BE2C (cell line): ENCODE results near the gene FHOD3.

Experiments used
- DNase-seq: peaks from one replicate; pipeline ENCODE4 v3.0.0-alpha.2; 2020
- H3K27me3 ChIP-seq: fragments of 250-450 bp; sonication (Bioruptor Pico); 2 replicates; pipeline ENCODE4 v1.5.1; 2020; ENCODE audit warnings: mild to moderate bottlenecking
- H3K36me3 ChIP-seq: fragments of 250-450 bp; sonication (Bioruptor Pico); 2 replicates; pipeline ENCODE4 v1.5.1; 2020; ENCODE audit warnings: mild to moderate bottlenecking
- H3K4me1 ChIP-seq: fragments of 250-450 bp; sonication (Bioruptor Pico); 2 replicates; pipeline ENCODE4 v1.5.1; 2020
- H3K4me3 ChIP-seq: 2 replicates; pipeline ENCODE4 v1.5.1; 2011; ENCODE audit warnings: low read depth, low read length
- H3K9me3 ChIP-seq: fragments of 250-450 bp; sonication (Bioruptor Pico); 2 replicates; pipeline ENCODE4 v1.5.1; 2020
- CTCF ChIP-seq: IDR thresholded peaks from 2 replicates; pipeline ENCODE4 v1.5.1; 2012; ENCODE audit warnings: mild to moderate bottlenecking, low read depth, low read length

FHOD3 gene

GRCh38 chr18:36419188-36419899 is 121.8 kb downstream of the FHOD3 start:
- H3K9me3 ChIP-seq, result no peaks in the 10 kb centered on the region
- H3K4me1 ChIP-seq, result no peaks in the 10 kb centered on the region
- H3K4me3 ChIP-seq, result no peak overlapping the region
- no peaks in the 10 kb centered on the region for H3K27me3 ChIP-seq
- no peaks in the 10 kb centered on the region for H3K36me3 ChIP-seq
- TF ChIP-seq CTCF, result no peak
- DNase-seq, result no peak

- no peaks in the 10 kb centered on the region for H3K36me3 ChIP-seq
- no peak overlapping the region for H3K4me3 ChIP-seq
- 0 out of 2 replicates have a peak, but pooled peaks have one; percentile 3 for TF ChIP-seq CTCF
- H3K4me1 ChIP-seq, result no peaks in the 10 kb centered on the region; the same call in 1 of the 2 replicates
- no peak for DNase-seq
- no peaks in the 10 kb centered on the region for H3K9me3 ChIP-seq
- H3K27me3 ChIP-seq, result no peaks in the 10 kb centered on the region
These were observed 122.5 kb downstream of the FHOD3 start for GRCh38 chr18:36419900-36420531.

GRCh38 chr18:36420826-36421225 is 123.3 kb downstream of the FHOD3 start:
- no peaks in the 10 kb centered on the region for H3K9me3 ChIP-seq
- DNase-seq, result no peak
- no peaks in the 10 kb centered on the region for H3K36me3 ChIP-seq
- no peaks in the 10 kb centered on the region; the same call in 1 of the 2 replicates for H3K4me1 ChIP-seq
- H3K4me3 ChIP-seq, result no peak overlapping the region
- H3K27me3 ChIP-seq, result no peaks in the 10 kb centered on the region
- TF ChIP-seq CTCF, result no peak

- peak; percentile 33; the same call in 1 of the 2 replicates for TF ChIP-seq CTCF
- DNase-seq, result peak; percentile 44
- no peak overlapping the region for H3K4me3 ChIP-seq
- no peaks in the 10 kb centered on the region for H3K36me3 ChIP-seq
- no peaks in the 10 kb centered on the region for H3K27me3 ChIP-seq
- no peaks in the 10 kb centered on the region for H3K9me3 ChIP-seq
- H3K4me1 ChIP-seq, result no peaks in the 10 kb centered on the region; the same call in 1 of the 2 replicates
These were observed 127.2 kb downstream of the FHOD3 start for GRCh38 chr18:36424741-36425142.

- TF ChIP-seq CTCF, result no peak
- Histone ChIP-seq H3K36me3 (no peaks in the 10 kb centered on the region), H3K4me1 (no peaks in the 10 kb centered on the region; the same call in 1 of the 2 replicates), H3K9me3 (no peaks in the 10 kb centered on the region), H3K4me3 (no peak overlapping the region), H3K27me3 (no peaks in the 10 kb centered on the region)
- DNase-seq, result no peak
These were observed 129.9 kb downstream of the FHOD3 start for GRCh38 chr18:36427369-36427768.

GRCh38 chr18:36427831-36428230 is 130.3 kb downstream of the FHOD3 start:
- no peak for TF ChIP-seq CTCF
- no peak overlapping the region for H3K4me3 ChIP-seq
- H3K4me1 ChIP-seq, result no peaks in the 10 kb centered on the region; the same call in 1 of the 2 replicates
- no peaks in the 10 kb centered on the region for H3K36me3 ChIP-seq
- no peak for DNase-seq
- H3K9me3 ChIP-seq, result no peaks in the 10 kb centered on the region
- H3K27me3 ChIP-seq, result no peaks in the 10 kb centered on the region
